ENCODE results near the gene PRR16. TPM values are rescaled to one million over a fixed set of nuclear protein-coding genes. Genes with fewer than 3 reads are reported as not detected.

Gene PRR16
- total RNA-seq, 2 experiments from 2014 or later: not detected

GRCh38 chr5:120735076-120735475 is 271.0 kb downstream of the PRR16 start:
- Mint-ChIP-seq H3K27ac (no peak overlapping the region), H3K4me1 (no peaks in the 10 kb centered on the region), H3K27me3 (no peaks in the 10 kb centered on the region), H3K36me3 (ENCODE audit: low read depth) (no peaks in the 10 kb centered on the region), H3K9me3 (no peaks in the 10 kb centered on the region), H3K4me3 (no peak overlapping the region)
- ChIA-PET CTCF (interaction anchor here (1.3 kb wide), 1 partner anchor 9 kb away, joined by 3 read pairs; no protein-coding TSS in a partner anchor), POLR2A (no interaction called here)
- no peak for DNase-seq
